SK-N-SH (cell line): ENCODE measurements around the gene MACROH2A2. TPM values are rescaled to one million over a fixed set of nuclear protein-coding genes. Genes with fewer than 3 reads are reported as not detected.

Source experiments
- CTCF ChIA-PET: fragments of 300-600, 350-600 bp; formaldehyde crosslinking; extraction: SDS; loops from one replicate; lab custom pipeline; 2021; lab: Yijun Ruan, JAX
- POLR2A ChIA-PET: fragments of 350-600 bp; sonication (Branson Sonifier 250); formaldehyde crosslinking; extraction: SDS; loops from one replicate; lab custom pipeline; 2020; ENCODE audit warnings: antibody characterized with exemption, inconsistent platforms; lab: Yijun Ruan, JAX
- DNase-seq: peaks from one replicate; pipeline ENCODE4 v3.0.0; 2012
- H2AFZ ChIP-seq: fragments of 200-600 bp; sonication (generic); 2 replicates; pipeline ENCODE4 v1.8.1; 2016; ENCODE audit warnings: antibody characterized with exemption, mild to moderate bottlenecking, low read depth
- H3F3A ChIP-seq: fragments of 200-600 bp; sonication (generic); replicated peaks from 2 replicates; pipeline ENCODE3; 2016; ENCODE audit warnings: antibody characterized with exemption, mild to moderate bottlenecking; ENCODE audit not compliant: insufficient read depth
- H3K27ac ChIP-seq, 2 experiments: fragments of 200-500 bp in 1 of 2; fragments of 200-600 bp in 1 of 2; sonication (Bioruptor generic) in 1 of 2; sonication (generic), shearing (Covaris generic) in 1 of 2; 2 replicates each; pipeline versions ENCODE4 v1.5.1 to v1.6.1; 2014 to 2016; ENCODE audit warnings: low read depth in 2 of 2, inconsistent platforms in 1 of 2, low read length in 1 of 2, mild to moderate bottlenecking in 1 of 2, mixed read lengths in 1 of 2
- H3K27me3 ChIP-seq: fragments of 200-600 bp; sonication (generic), shearing (Covaris generic); 2 replicates; pipeline ENCODE4 v1.6.1; 2016; ENCODE audit warnings: mixed run types; ENCODE audit not compliant: insufficient read depth
- H3K36me3 ChIP-seq, 2 experiments: fragments of 200-500 bp in 1 of 2; fragments of 200-600 bp in 1 of 2; sonication (Bioruptor generic) in 1 of 2; sonication (generic) in 1 of 2; replicated peaks in 1 of 2; 2 replicates each; pipeline versions ENCODE3 to v1.5.1; 2014 to 2016; ENCODE audit warnings: low read length in 1 of 2, mild to moderate bottlenecking in 1 of 2; ENCODE audit not compliant: insufficient read depth in 2 of 2, control insufficient read depth in 1 of 2
- H3K4me1 ChIP-seq, 2 experiments: fragments of 200-500 bp in 1 of 2; fragments of 200-600 bp in 1 of 2; sonication (Bioruptor generic) in 1 of 2; sonication (generic), shearing (Covaris generic) in 1 of 2; 2 replicates each; pipeline versions ENCODE4 v1.5.1 to v1.6.1; 2014 to 2016; ENCODE audit warnings: low read depth in 1 of 2, low read length in 1 of 2, mixed run types in 1 of 2; ENCODE audit not compliant: insufficient read depth in 2 of 2, control insufficient read depth in 1 of 2
- H3K4me2 ChIP-seq: fragments of 200-600 bp; sonication (generic), shearing (Covaris generic); 2 replicates; pipeline ENCODE4 v1.6.1; 2017; ENCODE audit warnings: mixed run types
- H3K4me3 ChIP-seq, 2 experiments: fragments of 200-500 bp in 1 of 2; fragments of 200-600 bp in 1 of 2; sonication (Bioruptor generic) in 1 of 2; sonication (generic), shearing (Covaris generic) in 1 of 2; 2 replicates each; pipeline versions ENCODE4 v1.5.1 to v1.8.1; 2014 to 2016; ENCODE audit warnings: low read depth in 2 of 2, inconsistent platforms in 1 of 2, low read length in 1 of 2, mild to moderate bottlenecking in 1 of 2, mixed read lengths in 1 of 2, moderate library complexity in 1 of 2
- H3K79me2 ChIP-seq: fragments of 200-600 bp; sonication (generic); 2 replicates; pipeline ENCODE4 v1.8.1; 2017; ENCODE audit warnings: mild to moderate bottlenecking; ENCODE audit not compliant: insufficient read depth
- H3K9ac ChIP-seq: fragments of 200-600 bp; sonication (generic); 2 replicates; pipeline ENCODE4 v1.6.1; 2017; ENCODE audit warnings: mixed run types
- H3K9me2 ChIP-seq: fragments of 200-600 bp; sonication (generic); 2 replicates; pipeline ENCODE4 v1.6.1; 2017; ENCODE audit warnings: mixed run types
- H3K9me3 ChIP-seq: fragments of 200-600 bp; sonication (generic); 2 replicates; pipeline ENCODE4 v1.6.1; 2017; ENCODE audit warnings: mixed run types, mild to moderate bottlenecking, moderate library complexity
- H4K20me1 ChIP-seq: fragments of 200-600 bp; sonication (generic); 2 replicates; pipeline ENCODE4 v1.6.1; 2017; ENCODE audit warnings: mild to moderate bottlenecking, mixed run types; ENCODE audit not compliant: insufficient read depth
- CHD2 ChIP-seq: fragments of 150-350 bp; IDR thresholded peaks from 2 replicates; pipeline ENCODE4 v1.6.1; 2018; ENCODE audit warnings: low read length; ENCODE audit not compliant: partially characterized antibody
- EP300 ChIP-seq, 2 experiments: IDR thresholded peaks; 2 replicates each; pipeline versions ENCODE4 v1.4.0 to v1.6.1; 2012; ENCODE audit warnings: borderline replicate concordance in 1 of 2, low read depth in 1 of 2, low read length in 1 of 2
- GABPA ChIP-seq: IDR thresholded peaks from 2 replicates; pipeline ENCODE4 v1.4.0; 2012; ENCODE audit warnings: low read depth, mild to moderate bottlenecking
- JUND ChIP-seq: IDR thresholded peaks from 2 replicates; pipeline ENCODE4 v1.4.0; 2012
- MXI1 ChIP-seq: IDR thresholded peaks from 2 replicates; pipeline ENCODE4 v1.6.1; 2012; ENCODE audit warnings: mild to moderate bottlenecking, low read depth, low read length, improper control_type of control experiment
- NFIC ChIP-seq: IDR thresholded peaks from 2 replicates; pipeline ENCODE4 v1.4.0; 2012; ENCODE audit warnings: borderline replicate concordance
- NRF1 ChIP-seq: IDR thresholded peaks from 2 replicates; pipeline ENCODE4 v1.6.1; 2012; ENCODE audit warnings: low read depth, mild to moderate bottlenecking, low read length
- RCOR1 ChIP-seq: fragments of 150-350 bp; IDR thresholded peaks from 2 replicates; pipeline ENCODE4 v1.6.1; 2017; ENCODE audit warnings: antibody characterized with exemption, low read length
- SIN3A ChIP-seq: IDR thresholded peaks from 2 replicates; pipeline ENCODE4 v1.6.1; 2012; ENCODE audit warnings: low read depth, mild to moderate bottlenecking, low read length, moderate library complexity, borderline replicate concordance
- SMC3 ChIP-seq: IDR thresholded peaks from 2 replicates; pipeline ENCODE4 v1.6.1; 2012; ENCODE audit warnings: low read depth, low read length, improper control_type of control experiment
- TAF1 ChIP-seq: IDR thresholded peaks from 2 replicates; pipeline ENCODE4 v1.6.1; 2012; ENCODE audit warnings: low read depth, mild to moderate bottlenecking, low read length, moderate library complexity, borderline replicate concordance
- TCF12 ChIP-seq: IDR thresholded peaks from 2 replicates; pipeline ENCODE4 v1.4.0; 2012
- YY1 ChIP-seq: IDR thresholded peaks from 2 replicates; pipeline ENCODE4 v1.4.0; 2012; ENCODE audit warnings: low read depth, mild to moderate bottlenecking
- WGBS: methylation state at CpG from one replicate; pipeline ENCODE4 v1.1.6; 2017; ENCODE audit warnings: low lambda C conversion rate; 5-methylcytosine and 5-hydroxymethylcytosine counted together
- polyA plus RNA-seq, 3 experiments: library from polyadenylated mRNA; depleted of rRNA; stranded (reverse); fragments of >200 nt; gene quantifications; 2 replicates each; pipeline ENCODE4 v1.2.3, GENCODE V29; 2012
- TF ChIP-seq, protein P1 (sequence below): IDR thresholded peaks from 2 replicates; pipeline ENCODE4 v1.4.0; 2012; ENCODE audit warnings: low read depth, borderline replicate concordance
- TF ChIP-seq, protein P2 (sequence below): fragments of 200-600 bp; sonication (generic); IDR thresholded peaks from 2 replicates; pipeline ENCODE4 v1.6.1; 2017; ENCODE audit warnings: antibody characterized with exemption, mild to moderate bottlenecking, moderate library complexity
- TF ChIP-seq, protein P3 (sequence below): IDR thresholded peaks from 2 replicates; pipeline ENCODE4 v1.6.1; 2012; ENCODE audit warnings: mild to moderate bottlenecking, low read depth, low read length, moderate library complexity

MACROH2A2 gene
- polyA plus RNA-seq, 1 of the 3 experiments (the other 2 are of a cell fraction) = 28.9 TPM

GRCh38 chr10:70124918-70125317 lies 72.3 kb downstream of the MACROH2A2 start:
- H3K27me3 ChIP-seq = no peaks in the 10 kb centered on the region
- no peak overlapping the region for H2AFZ ChIP-seq
- peaks cover 5% of the 10 kb centered on the region for H3F3A ChIP-seq
- 98% methylated on average over 3 of the region's 3 CpGs for WGBS
- no peaks in the 10 kb centered on the region for H3K9me3 ChIP-seq
- H3K9ac ChIP-seq = no peak overlapping the region
- H3K4me3 ChIP-seq = no peak overlapping the region
- TF ChIP-seq RCOR1 (no peak), JUND (no peak), MXI1 (no peak), EP300 (IDR thresholded peaks at IDR 0.05; ENCODE audit: borderline replicate concordance in 1 of 2, low read depth in 1 of 2, low read length in 1 of 2) (no peak), TAF1 (no peak), YY1 (no peak), SMC3 (no peak)
- TF ChIP-seq, protein P1, sequence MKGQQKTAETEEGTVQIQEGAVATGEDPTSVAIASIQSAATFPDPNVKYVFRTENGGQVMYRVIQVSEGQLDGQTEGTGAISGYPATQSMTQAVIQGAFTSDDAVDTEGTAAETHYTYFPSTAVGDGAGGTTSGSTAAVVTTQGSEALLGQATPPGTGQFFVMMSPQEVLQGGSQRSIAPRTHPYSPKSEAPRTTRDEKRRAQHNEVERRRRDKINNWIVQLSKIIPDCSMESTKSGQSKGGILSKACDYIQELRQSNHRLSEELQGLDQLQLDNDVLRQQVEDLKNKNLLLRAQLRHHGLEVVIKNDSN = no peak
- TF ChIP-seq, protein P2, sequence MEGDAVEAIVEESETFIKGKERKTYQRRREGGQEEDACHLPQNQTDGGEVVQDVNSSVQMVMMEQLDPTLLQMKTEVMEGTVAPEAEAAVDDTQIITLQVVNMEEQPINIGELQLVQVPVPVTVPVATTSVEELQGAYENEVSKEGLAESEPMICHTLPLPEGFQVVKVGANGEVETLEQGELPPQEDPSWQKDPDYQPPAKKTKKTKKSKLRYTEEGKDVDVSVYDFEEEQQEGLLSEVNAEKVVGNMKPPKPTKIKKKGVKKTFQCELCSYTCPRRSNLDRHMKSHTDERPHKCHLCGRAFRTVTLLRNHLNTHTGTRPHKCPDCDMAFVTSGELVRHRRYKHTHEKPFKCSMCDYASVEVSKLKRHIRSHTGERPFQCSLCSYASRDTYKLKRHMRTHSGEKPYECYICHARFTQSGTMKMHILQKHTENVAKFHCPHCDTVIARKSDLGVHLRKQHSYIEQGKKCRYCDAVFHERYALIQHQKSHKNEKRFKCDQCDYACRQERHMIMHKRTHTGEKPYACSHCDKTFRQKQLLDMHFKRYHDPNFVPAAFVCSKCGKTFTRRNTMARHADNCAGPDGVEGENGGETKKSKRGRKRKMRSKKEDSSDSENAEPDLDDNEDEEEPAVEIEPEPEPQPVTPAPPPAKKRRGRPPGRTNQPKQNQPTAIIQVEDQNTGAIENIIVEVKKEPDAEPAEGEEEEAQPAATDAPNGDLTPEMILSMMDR = no peak
- DNase-seq = no peak
- ChIA-PET CTCF (interaction anchor here (0.6 to 2.1 kb wide), 2 partner anchors 9 to 11 kb away, joined by 3 to 13 read pairs; no protein-coding TSS in a partner anchor), POLR2A (no interaction called here)
- H3K27ac ChIP-seq = no peak overlapping the region
- H3K4me2 ChIP-seq = no peak overlapping the region
- H3K4me1 ChIP-seq = peaks cover 0 to 3% of the 10 kb centered on the region in 2 experiments; a peak in 1 of 4 replicates
- H3K79me2 ChIP-seq = no peaks in the 10 kb centered on the region
- no peaks in the 10 kb centered on the region for H4K20me1 ChIP-seq
- peaks cover 0 to 6% of the 10 kb centered on the region in 2 experiments for H3K36me3 ChIP-seq
- H3K9me2 ChIP-seq = no peaks in the 10 kb centered on the region

DNA sequence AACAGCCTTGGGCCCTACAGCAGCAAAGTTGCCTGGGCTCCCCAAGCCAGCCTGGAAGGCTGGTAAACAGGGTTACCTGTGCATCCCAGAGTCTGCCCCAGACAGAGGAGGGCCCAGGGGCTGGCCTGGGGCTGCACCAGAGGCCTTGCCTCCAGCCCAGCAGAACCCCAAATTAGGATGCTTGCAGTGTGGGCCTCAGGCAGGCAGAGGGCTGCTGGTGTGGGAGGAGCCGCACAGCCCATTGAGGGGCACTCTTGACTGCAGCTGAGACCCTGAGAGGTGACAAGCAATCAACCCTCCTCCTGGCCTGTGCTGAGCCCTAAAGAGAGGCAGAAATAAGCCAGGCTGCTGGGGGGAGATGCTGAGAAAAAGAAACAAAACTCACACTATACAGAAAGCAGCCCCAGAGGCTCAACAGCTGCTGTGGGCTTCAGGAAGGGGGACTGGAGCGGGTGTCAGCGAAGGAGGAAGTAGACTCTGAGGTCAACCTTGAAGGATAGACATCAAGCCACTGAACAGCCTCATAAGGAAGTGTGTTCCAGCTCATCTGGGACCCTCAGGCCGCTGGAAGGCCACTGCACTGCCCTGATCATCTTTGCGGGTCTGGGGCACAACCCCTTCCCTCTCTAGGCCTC lies 73.4 kb downstream of the MACROH2A2 start:
- Histone ChIP-seq H3K27ac (no peak overlapping the region), H3K4me2 (no peak overlapping the region), H3K4me3 (no peak overlapping the region), H4K20me1 (no peaks in the 10 kb centered on the region), H3K9ac (no peak overlapping the region), H3F3A (peaks cover 5% of the 10 kb centered on the region), H3K79me2 (no peaks in the 10 kb centered on the region), H2AFZ (no peak overlapping the region), H3K36me3 (no peaks in the 10 kb centered on the region), H3K27me3 (no peaks in the 10 kb centered on the region), H3K4me1 (no peaks in the 10 kb centered on the region)
- CTCF ChIA-PET = interaction anchor here (0.6 to 5.7 kb wide), 5 partner anchors 10 to 277 kb away, joined by 3 to 62 read pairs (median 3); partner anchors contain the start of gene TYSND1
- POLR2A ChIA-PET = no interaction called here
- WGBS = 94% methylated on average over 5 of the region's 5 CpGs
- no peak for DNase-seq
- TF ChIP-seq GABPA = no peak
- TF ChIP-seq SIN3A = no peak
- no peak for TF ChIP-seq MXI1
- TF ChIP-seq TCF12 = no peak
- TF ChIP-seq NRF1 = no peak
- TF ChIP-seq NFIC = no peak
- TF ChIP-seq, protein P3, sequence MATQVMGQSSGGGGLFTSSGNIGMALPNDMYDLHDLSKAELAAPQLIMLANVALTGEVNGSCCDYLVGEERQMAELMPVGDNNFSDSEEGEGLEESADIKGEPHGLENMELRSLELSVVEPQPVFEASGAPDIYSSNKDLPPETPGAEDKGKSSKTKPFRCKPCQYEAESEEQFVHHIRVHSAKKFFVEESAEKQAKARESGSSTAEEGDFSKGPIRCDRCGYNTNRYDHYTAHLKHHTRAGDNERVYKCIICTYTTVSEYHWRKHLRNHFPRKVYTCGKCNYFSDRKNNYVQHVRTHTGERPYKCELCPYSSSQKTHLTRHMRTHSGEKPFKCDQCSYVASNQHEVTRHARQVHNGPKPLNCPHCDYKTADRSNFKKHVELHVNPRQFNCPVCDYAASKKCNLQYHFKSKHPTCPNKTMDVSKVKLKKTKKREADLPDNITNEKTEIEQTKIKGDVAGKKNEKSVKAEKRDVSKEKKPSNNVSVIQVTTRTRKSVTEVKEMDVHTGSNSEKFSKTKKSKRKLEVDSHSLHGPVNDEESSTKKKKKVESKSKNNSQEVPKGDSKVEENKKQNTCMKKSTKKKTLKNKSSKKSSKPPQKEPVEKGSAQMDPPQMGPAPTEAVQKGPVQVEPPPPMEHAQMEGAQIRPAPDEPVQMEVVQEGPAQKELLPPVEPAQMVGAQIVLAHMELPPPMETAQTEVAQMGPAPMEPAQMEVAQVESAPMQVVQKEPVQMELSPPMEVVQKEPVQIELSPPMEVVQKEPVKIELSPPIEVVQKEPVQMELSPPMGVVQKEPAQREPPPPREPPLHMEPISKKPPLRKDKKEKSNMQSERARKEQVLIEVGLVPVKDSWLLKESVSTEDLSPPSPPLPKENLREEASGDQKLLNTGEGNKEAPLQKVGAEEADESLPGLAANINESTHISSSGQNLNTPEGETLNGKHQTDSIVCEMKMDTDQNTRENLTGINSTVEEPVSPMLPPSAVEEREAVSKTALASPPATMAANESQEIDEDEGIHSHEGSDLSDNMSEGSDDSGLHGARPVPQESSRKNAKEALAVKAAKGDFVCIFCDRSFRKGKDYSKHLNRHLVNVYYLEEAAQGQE = no peak
- TF ChIP-seq CHD2 = no peak
- TF ChIP-seq, all 33 proteins: peak for 0
- H3K9me2 ChIP-seq = no peaks in the 10 kb centered on the region
- no peaks in the 10 kb centered on the region for H3K9me3 ChIP-seq
